ENCODE data around the gene ZCCHC4. TPM values are rescaled to one million over a fixed set of nuclear protein-coding genes. Genes with fewer than 3 reads are reported as not detected.

ZCCHC4 gene
- total and polyA plus RNA-seq, 2 experiments from 2014 or later = 4.7 to 9.1 TPM

DNA sequence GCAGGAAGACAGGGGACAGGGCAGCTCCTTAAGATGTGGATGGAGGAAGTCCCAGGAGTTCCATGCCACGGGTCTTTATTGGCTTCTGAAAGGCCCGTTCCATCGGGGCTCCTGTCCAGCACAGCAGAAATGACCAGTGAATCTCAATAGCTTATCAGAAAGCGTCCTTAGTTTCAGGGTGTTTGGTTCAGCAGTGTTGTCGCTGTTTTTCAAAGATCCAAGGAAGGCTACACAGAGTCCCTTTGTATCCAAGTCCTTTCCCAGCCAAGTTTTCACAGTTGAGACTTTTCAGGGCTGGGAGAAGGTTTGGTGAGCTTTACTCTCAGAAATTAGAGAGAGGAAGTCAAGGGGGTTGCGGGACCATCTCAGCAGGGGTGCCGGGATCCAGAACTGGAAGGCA is 5.0 kb upstream of the ZCCHC4 start:
- TF ChIP-seq EZH2 (IDR thresholded peaks at IDR 0.05; ENCODE audit: borderline replicate concordance) (no peak), EZH2phosphoT487 (IDR thresholded peaks at IDR 0.05; ENCODE audit: low read depth, severe bottlenecking, unreplicated experiment) (no peak)
- TF ChIP-seq, protein P1, sequence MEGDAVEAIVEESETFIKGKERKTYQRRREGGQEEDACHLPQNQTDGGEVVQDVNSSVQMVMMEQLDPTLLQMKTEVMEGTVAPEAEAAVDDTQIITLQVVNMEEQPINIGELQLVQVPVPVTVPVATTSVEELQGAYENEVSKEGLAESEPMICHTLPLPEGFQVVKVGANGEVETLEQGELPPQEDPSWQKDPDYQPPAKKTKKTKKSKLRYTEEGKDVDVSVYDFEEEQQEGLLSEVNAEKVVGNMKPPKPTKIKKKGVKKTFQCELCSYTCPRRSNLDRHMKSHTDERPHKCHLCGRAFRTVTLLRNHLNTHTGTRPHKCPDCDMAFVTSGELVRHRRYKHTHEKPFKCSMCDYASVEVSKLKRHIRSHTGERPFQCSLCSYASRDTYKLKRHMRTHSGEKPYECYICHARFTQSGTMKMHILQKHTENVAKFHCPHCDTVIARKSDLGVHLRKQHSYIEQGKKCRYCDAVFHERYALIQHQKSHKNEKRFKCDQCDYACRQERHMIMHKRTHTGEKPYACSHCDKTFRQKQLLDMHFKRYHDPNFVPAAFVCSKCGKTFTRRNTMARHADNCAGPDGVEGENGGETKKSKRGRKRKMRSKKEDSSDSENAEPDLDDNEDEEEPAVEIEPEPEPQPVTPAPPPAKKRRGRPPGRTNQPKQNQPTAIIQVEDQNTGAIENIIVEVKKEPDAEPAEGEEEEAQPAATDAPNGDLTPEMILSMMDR (IDR thresholded peaks at IDR 0.05; ENCODE audit: poor library complexity) = no peak
- no peaks in the 10 kb centered on the region for H3K9me3 ChIP-seq (ENCODE audit: low read depth)
- H3K4me3 ChIP-seq = no peak overlapping the region
- H3K4me2 ChIP-seq = no peak overlapping the region
- H3K9me2 ChIP-seq (replicated peaks; ENCODE audit: insufficient read depth) = no peaks in the 10 kb centered on the region
- no peaks in the 10 kb centered on the region for H3K4me1 ChIP-seq (ENCODE audit: insufficient read depth)
- 91% methylated on average over 7 of the region's 7 CpGs for whole genome bisulfite sequencing (ENCODE audit: low lambda C conversion rate, missing lambda C conversion rate)
- no peak overlapping the region for H2AFZ ChIP-seq
- no peak overlapping the region for H3K27ac ChIP-seq
- H3K79me2 ChIP-seq = no peaks in the 10 kb centered on the region
- no peak for DNase-seq (ENCODE audit: low spot score)
- no peaks in the 10 kb centered on the region for H4K20me1 ChIP-seq (ENCODE audit: insufficient read depth, poor library complexity, severe bottlenecking)
- H3K36me3 ChIP-seq (replicated peaks; ENCODE audit: insufficient read depth, low read depth) = no peaks in the 10 kb centered on the region
- H3K27me3 ChIP-seq = no peaks in the 10 kb centered on the region

DNA sequence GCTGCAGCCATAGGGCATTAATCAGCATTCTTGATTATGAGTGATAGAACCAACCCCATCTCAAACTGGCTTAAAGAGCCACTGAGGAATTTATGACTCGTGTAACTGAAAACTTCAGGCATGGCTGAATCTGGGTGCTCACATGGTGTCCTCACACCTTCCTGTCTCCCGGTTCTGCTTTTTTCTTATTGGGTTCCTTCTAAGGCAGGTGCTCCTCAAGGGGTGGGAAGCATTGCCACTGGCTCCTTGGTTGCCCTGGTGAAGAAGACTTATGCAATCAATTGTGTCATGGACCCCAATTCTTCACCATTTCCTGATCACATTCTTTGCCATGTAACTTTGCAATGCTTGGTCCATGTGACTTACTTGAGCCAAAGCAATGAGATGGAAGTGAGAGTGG is 4.3 kb upstream of the ZCCHC4 start:
- H3K36me3 ChIP-seq (replicated peaks; ENCODE audit: insufficient read depth, low read depth) = no peaks in the 10 kb centered on the region
- no peaks in the 10 kb centered on the region for H4K20me1 ChIP-seq (ENCODE audit: insufficient read depth, poor library complexity, severe bottlenecking)
- H3K9me2 ChIP-seq (replicated peaks; ENCODE audit: insufficient read depth) = no peaks in the 10 kb centered on the region
- WGBS (ENCODE audit: low lambda C conversion rate, missing lambda C conversion rate) = 97% methylated on average over 2 of the region's 2 CpGs
- H3K4me3 ChIP-seq = no peak overlapping the region
- H3K27ac ChIP-seq = no peak overlapping the region
- H2AFZ ChIP-seq = no peak overlapping the region
- H3K79me2 ChIP-seq = peaks cover under 1% of the 10 kb centered on the region
- no peak for TF ChIP-seq EZH2 (IDR thresholded peaks at IDR 0.05; ENCODE audit: borderline replicate concordance)
- no peak for TF ChIP-seq EZH2phosphoT487 (IDR thresholded peaks at IDR 0.05; ENCODE audit: low read depth, severe bottlenecking, unreplicated experiment)
- TF ChIP-seq, protein P1 (IDR thresholded peaks at IDR 0.05; ENCODE audit: poor library complexity) = no peak
- H3K4me2 ChIP-seq = no peak overlapping the region
- DNase-seq (ENCODE audit: low spot score) = no peak
- H3K27me3 ChIP-seq = no peaks in the 10 kb centered on the region
- H3K9me3 ChIP-seq (ENCODE audit: low read depth) = no peaks in the 10 kb centered on the region
- peaks cover under 1% of the 10 kb centered on the region for H3K4me1 ChIP-seq (ENCODE audit: insufficient read depth)

DNA sequence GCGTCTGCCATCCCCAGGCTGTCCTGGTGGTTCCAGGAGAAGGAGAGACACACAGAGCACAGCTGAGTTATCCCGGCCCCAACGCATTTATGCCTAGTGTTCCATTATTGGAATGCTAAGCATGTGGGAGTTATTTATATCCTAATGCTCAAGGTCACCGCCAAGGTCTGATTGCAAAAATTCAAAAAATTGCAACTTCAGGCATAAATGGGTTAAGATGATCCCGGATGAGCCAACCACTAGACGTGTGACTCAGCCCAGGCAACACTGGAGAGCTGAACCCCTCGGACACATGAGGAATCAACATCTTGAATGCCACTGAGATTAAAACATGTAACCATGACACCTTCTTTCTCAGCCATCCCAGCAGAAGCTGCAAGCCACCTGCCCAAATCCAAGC is 3.8 kb upstream of the ZCCHC4 start:
- 82% methylated on average over 7 of the region's 7 CpGs for WGBS (ENCODE audit: low lambda C conversion rate, missing lambda C conversion rate)
- Histone ChIP-seq H3K36me3 (replicated peaks; ENCODE audit: insufficient read depth, low read depth) (no peaks in the 10 kb centered on the region), H3K9me3 (ENCODE audit: low read depth) (no peaks in the 10 kb centered on the region), H4K20me1 (ENCODE audit: insufficient read depth, poor library complexity, severe bottlenecking) (no peaks in the 10 kb centered on the region), H3K4me2 (no peak overlapping the region), H3K79me2 (peaks cover 5% of the 10 kb centered on the region), H3K4me3 (no peak overlapping the region), H2AFZ (no peak overlapping the region), H3K9me2 (replicated peaks; ENCODE audit: insufficient read depth) (no peaks in the 10 kb centered on the region), H3K27ac (no peak overlapping the region), H3K4me1 (ENCODE audit: insufficient read depth) (peaks cover 4% of the 10 kb centered on the region), H3K27me3 (no peaks in the 10 kb centered on the region)
- TF ChIP-seq, protein P1 (IDR thresholded peaks at IDR 0.05; ENCODE audit: poor library complexity) = no peak
- TF ChIP-seq EZH2 (IDR thresholded peaks at IDR 0.05; ENCODE audit: borderline replicate concordance) (no peak), EZH2phosphoT487 (IDR thresholded peaks at IDR 0.05; ENCODE audit: low read depth, severe bottlenecking, unreplicated experiment) (no peak)
- DNase-seq (ENCODE audit: low spot score) = no peak
